ENCODE data around the gene FAM114A1. TPM values are rescaled to one million over a fixed set of nuclear protein-coding genes. Genes with fewer than 3 reads are reported as not detected.

Gene FAM114A1
- total RNA-seq, 6 experiments from 2014 or later, result 161 to 210 (median 187) TPM

GRCh38 chr4:38902695-38903094 lies 35.1 kb downstream of the FAM114A1 start:
- H3K27ac Mint-ChIP-seq, result no peak overlapping the region
- no peak overlapping the region for H3K4me3 Mint-ChIP-seq
- peak; percentile 60 for TF ChIP-seq CTCF (IDR thresholded peaks at IDR 0.05)
- no peaks in the 10 kb centered on the region; the same call in 1 of the 2 replicates for H3K27me3 Mint-ChIP-seq (ENCODE audit: insufficient read depth)
- no peaks in the 10 kb centered on the region for H3K9me3 Mint-ChIP-seq
- no peak for DNase-seq
- H3K4me1 Mint-ChIP-seq (ENCODE audit: low read depth), result peaks cover 13% of the 10 kb centered on the region
- H3K36me3 Mint-ChIP-seq (ENCODE audit: low read depth), result peaks cover 30% of the 10 kb centered on the region

GRCh38 chr4:38904090-38904666 lies 36.6 kb downstream of the FAM114A1 start:
- Mint-ChIP-seq H3K4me3 (no peak overlapping the region), H3K9me3 (no peaks in the 10 kb centered on the region), H3K27me3 (ENCODE audit: insufficient read depth) (no peaks in the 10 kb centered on the region; the same call in 1 of the 2 replicates), H3K36me3 (ENCODE audit: low read depth) (peaks cover 31% of the 10 kb centered on the region), H3K4me1 (ENCODE audit: low read depth) (peaks cover 11% of the 10 kb centered on the region), H3K27ac (no peak overlapping the region)
- DNase-seq, result no peak
- TF ChIP-seq CTCF (IDR thresholded peaks at IDR 0.05), result no peak

GRCh38 chr4:38904682-38905081 lies 37.1 kb downstream of the FAM114A1 start:
- Mint-ChIP-seq H3K36me3 (ENCODE audit: low read depth) (peaks cover 36% of the 10 kb centered on the region), H3K27ac (no peak overlapping the region), H3K4me3 (no peak overlapping the region), H3K27me3 (ENCODE audit: insufficient read depth) (no peaks in the 10 kb centered on the region; the same call in 1 of the 2 replicates), H3K9me3 (no peaks in the 10 kb centered on the region), H3K4me1 (ENCODE audit: low read depth) (peaks cover 11% of the 10 kb centered on the region)
- DNase-seq, result no peak
- no peak for TF ChIP-seq CTCF (IDR thresholded peaks at IDR 0.05)

- H3K27ac Mint-ChIP-seq, result no peak overlapping the region
- peaks cover 11% of the 10 kb centered on the region for H3K4me1 Mint-ChIP-seq (ENCODE audit: low read depth)
- H3K9me3 Mint-ChIP-seq, result no peaks in the 10 kb centered on the region
Observed at GRCh38 chr4:38905652-38906385, 38.2 kb downstream of the FAM114A1 start.

GRCh38 chr4:38907696-38908270 lies 40.2 kb downstream of the FAM114A1 start:
- Mint-ChIP-seq H3K27ac (no peak overlapping the region), H3K4me1 (ENCODE audit: low read depth) (peaks cover 11% of the 10 kb centered on the region), H3K27me3 (ENCODE audit: insufficient read depth) (peaks cover 2% of the 10 kb centered on the region; the same call in 1 of the 2 replicates), H3K36me3 (ENCODE audit: low read depth) (peaks cover 56% of the 10 kb centered on the region), H3K9me3 (no peaks in the 10 kb centered on the region), H3K4me3 (no peak overlapping the region)
- no peak for DNase-seq
- no peak for TF ChIP-seq CTCF (IDR thresholded peaks at IDR 0.05)

More at GRCh38 chr4:38905652-38906385, 38.2 kb downstream of the FAM114A1 start:
- H3K36me3 Mint-ChIP-seq (ENCODE audit: low read depth), result peaks cover 46% of the 10 kb centered on the region
- DNase-seq, result no peak
- no peak overlapping the region for H3K4me3 Mint-ChIP-seq
- H3K27me3 Mint-ChIP-seq (ENCODE audit: insufficient read depth), result peaks cover under 1% of the 10 kb centered on the region; the same call in 1 of the 2 replicates
- no peak for TF ChIP-seq CTCF (IDR thresholded peaks at IDR 0.05)
